Ovary (tissue), 3 donors: Measurements from ENCODE around the gene KLHDC8B.

Experiments
- POLR2A ChIP-seq: fragments of 450-650 bp; IDR thresholded peaks from one replicate; pipeline ENCODE4 v1.6.1; 2017; ENCODE audit warnings: antibody characterized with exemption, mild to moderate bottlenecking, moderate library complexity
- TF ChIP-seq, protein P1 (sequence below), 3 donors: fragments of 450-650 bp in 2 of 3; fragments of 200-600 bp in 1 of 3; IDR thresholded peaks; one replicate each; pipeline versions ENCODE4 v1.5.1 to v1.8.0; 2016 to 2022; ENCODE audit warnings: antibody characterized with exemption in 3 of 3, mild to moderate bottlenecking in 1 of 3
- donor health status: DM: no; HTN: no; CAD: no.

DNA sequence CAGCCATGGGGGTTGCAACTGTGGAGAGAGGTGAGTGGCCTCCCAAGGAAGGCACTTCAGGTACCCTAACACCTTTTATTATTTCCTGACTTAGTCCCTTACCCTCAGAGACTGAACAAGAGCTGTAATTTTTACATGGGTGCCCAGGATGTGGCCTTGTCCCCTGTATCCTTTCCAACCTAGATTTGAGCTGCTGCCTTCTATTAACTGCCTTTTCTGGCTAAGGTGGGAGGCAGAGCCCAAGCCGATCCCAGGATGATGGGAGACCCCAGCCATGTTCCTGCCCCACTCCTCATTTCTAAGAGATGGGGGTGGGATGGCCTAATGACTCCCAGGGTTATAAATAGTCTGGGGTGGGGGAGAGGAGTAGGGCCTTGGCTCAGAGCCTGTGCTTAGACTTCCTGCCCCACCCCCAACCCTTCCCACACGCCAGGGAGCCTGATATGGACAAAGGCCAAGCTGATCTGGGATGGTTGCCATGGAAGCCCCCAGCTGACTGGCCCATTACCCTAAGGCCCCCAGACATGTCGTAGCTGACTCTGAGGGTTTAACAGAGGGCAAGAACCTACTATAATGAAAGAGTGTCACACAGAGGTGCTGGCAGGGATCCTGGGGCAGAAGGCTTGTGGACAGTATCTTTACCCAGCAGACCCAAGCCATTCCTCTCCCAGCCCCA lies 1.9 kb downstream of the KLHDC8B start:
- TF ChIP-seq, protein P1, sequence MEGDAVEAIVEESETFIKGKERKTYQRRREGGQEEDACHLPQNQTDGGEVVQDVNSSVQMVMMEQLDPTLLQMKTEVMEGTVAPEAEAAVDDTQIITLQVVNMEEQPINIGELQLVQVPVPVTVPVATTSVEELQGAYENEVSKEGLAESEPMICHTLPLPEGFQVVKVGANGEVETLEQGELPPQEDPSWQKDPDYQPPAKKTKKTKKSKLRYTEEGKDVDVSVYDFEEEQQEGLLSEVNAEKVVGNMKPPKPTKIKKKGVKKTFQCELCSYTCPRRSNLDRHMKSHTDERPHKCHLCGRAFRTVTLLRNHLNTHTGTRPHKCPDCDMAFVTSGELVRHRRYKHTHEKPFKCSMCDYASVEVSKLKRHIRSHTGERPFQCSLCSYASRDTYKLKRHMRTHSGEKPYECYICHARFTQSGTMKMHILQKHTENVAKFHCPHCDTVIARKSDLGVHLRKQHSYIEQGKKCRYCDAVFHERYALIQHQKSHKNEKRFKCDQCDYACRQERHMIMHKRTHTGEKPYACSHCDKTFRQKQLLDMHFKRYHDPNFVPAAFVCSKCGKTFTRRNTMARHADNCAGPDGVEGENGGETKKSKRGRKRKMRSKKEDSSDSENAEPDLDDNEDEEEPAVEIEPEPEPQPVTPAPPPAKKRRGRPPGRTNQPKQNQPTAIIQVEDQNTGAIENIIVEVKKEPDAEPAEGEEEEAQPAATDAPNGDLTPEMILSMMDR (IDR thresholded peaks at IDR 0.05), result no peak
- no peak for TF ChIP-seq POLR2A
